Astrocyte of the cerebellum (primary cell): ENCODE data around the gene C1orf226.

ENCODE experiments used
- DNase-seq: peaks from one replicate; pipeline ENCODE4 v3.0.0-alpha.2; 2011; ENCODE audit warnings: low read depth
- H3K4me3 ChIP-seq: 2 replicates; pipeline ENCODE4 v1.5.1; 2011; ENCODE audit warnings: mild to moderate bottlenecking, low read depth, low read length, moderate library complexity
- in situ Hi-C: cut with HindIII; loops from 2 replicates; pipeline ENCODE4 v1.10.0; 2017; ENCODE audit warnings: low sequenced_read_pairs
- TF ChIP-seq, protein P1 (sequence below): IDR thresholded peaks from 2 replicates; pipeline ENCODE4 v1.5.1; 2012; ENCODE audit warnings: low read length, low read depth, moderate library complexity, mild to moderate bottlenecking; ENCODE audit errors: missing control alignments

The C1orf226 gene

DNA sequence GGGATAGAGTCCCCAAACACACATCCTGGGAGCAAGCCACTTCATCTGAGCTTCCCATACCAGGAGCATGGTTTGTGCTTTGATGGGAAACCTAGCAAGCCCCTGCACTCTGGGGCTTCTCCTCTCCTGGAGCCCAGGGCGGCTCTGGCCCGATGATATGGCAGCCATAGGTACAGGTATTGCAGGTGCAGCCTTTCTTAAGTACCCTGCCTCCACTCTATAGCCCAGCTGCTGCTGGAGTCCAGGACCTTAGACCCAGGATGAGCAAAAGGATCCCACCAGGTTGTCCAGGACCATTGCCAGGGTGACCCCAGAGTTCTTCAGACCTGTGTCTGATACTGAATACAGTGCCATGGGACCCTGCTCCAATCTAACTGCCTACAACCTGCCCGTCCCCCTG lies 4.2 kb downstream of the C1orf226 start:
- H3K4me3 ChIP-seq = no peak overlapping the region
- no peak for DNase-seq
- in situ Hi-C loops = no loop called here

DNA sequence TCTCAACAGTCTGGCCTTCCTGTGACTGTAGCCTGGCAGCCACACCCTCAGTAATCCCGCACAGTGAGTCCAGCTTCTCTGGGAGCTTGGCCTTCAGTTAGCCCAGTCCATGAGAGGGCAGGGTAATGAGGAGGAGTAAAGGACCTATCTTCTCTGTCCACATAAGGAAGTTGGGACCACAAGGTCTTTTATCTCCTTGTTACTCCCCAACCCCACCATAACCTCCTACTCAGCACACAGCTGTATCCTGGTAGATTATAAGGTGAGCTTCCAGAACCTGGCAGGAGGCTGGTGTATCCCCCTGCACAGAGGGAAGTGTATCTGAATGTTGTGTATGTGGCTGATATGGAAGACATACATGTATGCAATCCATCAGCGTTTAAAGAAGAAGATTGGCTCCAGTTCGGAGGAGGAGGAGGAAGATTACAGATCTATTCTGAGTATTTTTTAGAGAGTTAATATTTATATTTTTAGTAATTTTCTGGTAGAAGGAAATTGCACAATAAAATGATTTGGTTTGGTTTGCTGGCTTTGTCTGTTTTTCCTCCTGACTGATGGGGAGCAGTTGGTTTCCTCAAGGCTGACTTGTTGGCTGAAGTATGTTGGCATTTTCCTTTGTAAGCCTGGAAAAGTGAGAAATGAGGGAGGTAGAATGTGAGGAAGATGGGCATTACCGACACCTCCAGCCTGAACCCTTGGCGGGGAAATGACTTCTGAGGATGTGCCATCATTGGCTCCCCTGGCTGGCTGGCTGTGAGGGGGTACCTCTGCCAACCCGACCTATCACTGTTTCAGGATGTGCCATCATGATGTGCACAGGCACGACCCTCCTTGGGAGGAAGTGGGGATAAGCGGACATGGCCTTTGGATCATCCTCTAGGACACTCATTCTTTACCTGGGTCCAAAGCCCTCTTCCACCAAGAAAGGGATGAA lies 5.0 kb downstream of the C1orf226 start:
- in situ Hi-C loops = no loop called here
- TF ChIP-seq, protein P1, sequence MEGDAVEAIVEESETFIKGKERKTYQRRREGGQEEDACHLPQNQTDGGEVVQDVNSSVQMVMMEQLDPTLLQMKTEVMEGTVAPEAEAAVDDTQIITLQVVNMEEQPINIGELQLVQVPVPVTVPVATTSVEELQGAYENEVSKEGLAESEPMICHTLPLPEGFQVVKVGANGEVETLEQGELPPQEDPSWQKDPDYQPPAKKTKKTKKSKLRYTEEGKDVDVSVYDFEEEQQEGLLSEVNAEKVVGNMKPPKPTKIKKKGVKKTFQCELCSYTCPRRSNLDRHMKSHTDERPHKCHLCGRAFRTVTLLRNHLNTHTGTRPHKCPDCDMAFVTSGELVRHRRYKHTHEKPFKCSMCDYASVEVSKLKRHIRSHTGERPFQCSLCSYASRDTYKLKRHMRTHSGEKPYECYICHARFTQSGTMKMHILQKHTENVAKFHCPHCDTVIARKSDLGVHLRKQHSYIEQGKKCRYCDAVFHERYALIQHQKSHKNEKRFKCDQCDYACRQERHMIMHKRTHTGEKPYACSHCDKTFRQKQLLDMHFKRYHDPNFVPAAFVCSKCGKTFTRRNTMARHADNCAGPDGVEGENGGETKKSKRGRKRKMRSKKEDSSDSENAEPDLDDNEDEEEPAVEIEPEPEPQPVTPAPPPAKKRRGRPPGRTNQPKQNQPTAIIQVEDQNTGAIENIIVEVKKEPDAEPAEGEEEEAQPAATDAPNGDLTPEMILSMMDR = no peak
- no peak for DNase-seq
- no peak overlapping the region for H3K4me3 ChIP-seq

More for the DNA sequence above, 4.2 kb downstream of the C1orf226 start:
- TF ChIP-seq, protein P1 = no peak

DNA sequence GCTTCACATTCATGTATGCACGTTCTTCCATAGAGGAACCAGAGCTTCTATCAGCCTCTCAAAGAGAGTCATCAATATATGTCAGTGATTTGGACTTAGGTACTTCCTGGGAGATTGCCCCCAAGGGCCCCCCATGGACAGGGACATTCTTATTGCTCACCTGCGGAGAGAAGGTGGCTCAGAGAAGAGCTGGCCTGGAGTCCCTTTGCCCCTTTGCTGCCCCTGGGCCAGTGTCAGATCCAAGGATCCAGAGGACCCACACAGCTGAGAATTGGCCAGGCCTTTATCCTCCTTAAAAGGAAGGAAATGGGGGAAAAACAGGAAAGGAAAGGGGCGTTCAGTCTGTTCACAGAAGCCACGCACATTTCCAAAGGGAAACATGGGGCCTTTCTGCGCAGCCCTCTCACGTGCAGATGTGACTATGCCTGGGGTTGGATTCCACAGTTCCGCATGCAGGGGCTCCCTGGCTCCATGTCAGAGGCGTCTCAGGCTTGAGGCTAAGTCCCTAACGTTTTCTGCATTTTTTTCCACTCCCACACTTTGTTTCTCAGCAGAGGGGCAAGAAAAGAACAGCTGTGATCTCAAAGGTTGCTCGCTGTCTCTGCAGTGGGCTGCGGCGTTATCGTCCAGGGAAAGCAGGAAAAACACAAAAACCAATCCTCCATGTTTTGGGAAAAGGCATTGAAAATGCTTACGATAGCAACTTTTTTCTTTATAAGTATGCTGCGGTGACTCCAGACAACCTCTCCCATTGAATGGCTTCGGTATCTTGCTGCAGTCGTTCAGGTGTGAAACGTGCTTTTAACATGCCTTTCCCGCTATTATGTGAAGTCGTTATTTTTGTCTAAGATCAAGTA lies 5.9 kb downstream of the C1orf226 start:
- no peak for DNase-seq
- TF ChIP-seq, protein P1 = no peak

DNA sequence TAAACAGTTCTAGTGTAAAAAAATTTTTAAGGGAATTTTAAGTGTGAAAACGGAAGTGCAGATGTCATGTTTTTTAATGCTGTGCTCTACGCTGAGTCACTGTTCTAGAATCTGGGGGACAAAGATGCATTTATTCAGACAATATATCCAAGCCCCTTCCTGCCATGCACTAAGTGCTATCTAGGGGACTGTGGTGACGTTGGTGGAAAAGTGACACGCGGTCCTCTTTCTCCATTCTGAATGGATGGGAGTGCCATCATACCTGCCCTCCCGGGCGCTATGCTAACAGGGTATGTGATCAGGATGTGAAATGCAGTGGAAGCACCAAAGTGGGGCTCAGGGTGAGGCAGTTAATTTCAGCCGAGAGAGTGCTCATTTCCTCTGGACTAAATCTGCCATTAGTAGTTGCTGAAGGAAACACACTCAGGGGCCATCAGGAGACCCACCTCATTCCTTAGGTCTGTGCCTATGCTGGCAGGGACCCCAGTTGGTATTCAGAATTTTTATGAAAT lies 6.6 kb downstream of the C1orf226 start:
- in situ Hi-C loops = no loop called here
- H3K4me3 ChIP-seq = no peak overlapping the region
- DNase-seq = no peak
- TF ChIP-seq, protein P1 = no peak

More for the DNA sequence above, 5.9 kb downstream of the C1orf226 start:
- H3K4me3 ChIP-seq = no peak overlapping the region
- in situ Hi-C loops = no loop called here

DNA sequence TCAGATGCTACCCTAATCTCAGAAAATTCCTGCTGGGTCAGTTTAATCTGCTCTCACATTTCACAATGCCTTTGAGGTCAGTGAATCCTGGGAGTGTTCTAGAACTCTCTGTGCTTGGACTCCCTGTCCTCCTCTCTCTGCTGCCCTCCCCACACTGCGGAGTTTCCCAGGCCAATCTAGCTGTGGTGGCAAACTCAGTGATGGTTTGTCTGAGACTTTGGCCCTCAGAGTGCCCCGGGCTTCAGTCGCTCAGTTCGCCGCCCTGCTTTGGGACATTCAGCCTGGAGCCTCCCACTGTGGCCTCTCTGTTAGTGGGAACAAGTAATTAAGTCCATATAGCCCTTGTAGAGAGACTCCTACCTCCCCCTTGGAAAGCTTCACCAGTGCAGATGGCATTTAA lies 7.1 kb downstream of the C1orf226 start:
- DNase-seq = no peak
- TF ChIP-seq, protein P1 = no peak
- H3K4me3 ChIP-seq = no peak overlapping the region
- in situ Hi-C loops = no loop called here
